ENCODE results near the gene ADAMTS9.

ADAMTS9 gene

DNA sequence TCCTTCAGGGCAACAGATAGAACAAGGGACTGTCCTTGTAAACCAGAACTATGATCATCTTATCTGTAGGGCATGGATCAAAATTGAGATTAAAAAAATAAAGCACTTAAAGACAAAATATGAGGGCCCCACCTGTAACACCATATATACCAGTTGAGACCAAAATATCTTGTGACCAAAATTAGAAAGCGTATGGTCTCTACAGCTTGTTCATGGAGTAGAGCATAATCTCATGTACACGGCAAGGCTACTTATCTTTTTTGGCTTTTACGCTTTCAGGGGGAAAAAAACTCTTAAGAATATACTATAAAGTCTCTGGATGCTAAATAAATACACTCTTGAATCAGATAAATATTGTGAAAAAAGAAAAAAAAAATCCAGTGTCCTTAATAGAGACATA, 49.3 kb downstream of the ADAMTS9 start:
- TF ChIP-seq, protein P1, sequence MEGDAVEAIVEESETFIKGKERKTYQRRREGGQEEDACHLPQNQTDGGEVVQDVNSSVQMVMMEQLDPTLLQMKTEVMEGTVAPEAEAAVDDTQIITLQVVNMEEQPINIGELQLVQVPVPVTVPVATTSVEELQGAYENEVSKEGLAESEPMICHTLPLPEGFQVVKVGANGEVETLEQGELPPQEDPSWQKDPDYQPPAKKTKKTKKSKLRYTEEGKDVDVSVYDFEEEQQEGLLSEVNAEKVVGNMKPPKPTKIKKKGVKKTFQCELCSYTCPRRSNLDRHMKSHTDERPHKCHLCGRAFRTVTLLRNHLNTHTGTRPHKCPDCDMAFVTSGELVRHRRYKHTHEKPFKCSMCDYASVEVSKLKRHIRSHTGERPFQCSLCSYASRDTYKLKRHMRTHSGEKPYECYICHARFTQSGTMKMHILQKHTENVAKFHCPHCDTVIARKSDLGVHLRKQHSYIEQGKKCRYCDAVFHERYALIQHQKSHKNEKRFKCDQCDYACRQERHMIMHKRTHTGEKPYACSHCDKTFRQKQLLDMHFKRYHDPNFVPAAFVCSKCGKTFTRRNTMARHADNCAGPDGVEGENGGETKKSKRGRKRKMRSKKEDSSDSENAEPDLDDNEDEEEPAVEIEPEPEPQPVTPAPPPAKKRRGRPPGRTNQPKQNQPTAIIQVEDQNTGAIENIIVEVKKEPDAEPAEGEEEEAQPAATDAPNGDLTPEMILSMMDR (IDR thresholded peaks at IDR 0.05; ENCODE audit: control insufficient read depth, extremely low read depth, insufficient read depth) = no peak
- DNase-seq (ENCODE audit: low read depth) = no peak
- no peak overlapping the region for H3K4me3 ChIP-seq (ENCODE audit: low read depth, low read length)

- DNase-seq (ENCODE audit: low read depth) = no peak
- no peak overlapping the region for H3K4me3 ChIP-seq (ENCODE audit: low read depth, low read length)
- TF ChIP-seq, protein P1 (IDR thresholded peaks at IDR 0.05; ENCODE audit: control insufficient read depth, extremely low read depth, insufficient read depth) = no peak
Observed at GRCh38 chr3:64634417-64634816, 53.4 kb downstream of the ADAMTS9 start.

GRCh38 chr3:64631951-64632350, 55.8 kb downstream of the ADAMTS9 start:
- no peak overlapping the region for H3K4me3 ChIP-seq (ENCODE audit: low read depth, low read length)
- DNase-seq (ENCODE audit: low read depth) = no peak
- TF ChIP-seq, protein P1 (IDR thresholded peaks at IDR 0.05; ENCODE audit: control insufficient read depth, extremely low read depth, insufficient read depth) = no peak

GRCh38 chr3:64627471-64628321, 60.1 kb downstream of the ADAMTS9 start:
- DNase-seq (ENCODE audit: low read depth) = peak; percentile 39
- H3K4me3 ChIP-seq (ENCODE audit: low read depth, low read length) = no peak overlapping the region
- TF ChIP-seq, protein P1 (IDR thresholded peaks at IDR 0.05; ENCODE audit: control insufficient read depth, extremely low read depth, insufficient read depth) = no peak

GRCh38 chr3:64627042-64627441, 60.8 kb downstream of the ADAMTS9 start:
- no peak for DNase-seq (ENCODE audit: low read depth)
- TF ChIP-seq, protein P1 (IDR thresholded peaks at IDR 0.05; ENCODE audit: control insufficient read depth, extremely low read depth, insufficient read depth) = no peak
- H3K4me3 ChIP-seq (ENCODE audit: low read depth, low read length) = no peak overlapping the region

- TF ChIP-seq, protein P1 (IDR thresholded peaks at IDR 0.05; ENCODE audit: control insufficient read depth, extremely low read depth, insufficient read depth) = no peak
- no peak for DNase-seq (ENCODE audit: low read depth)
- H3K4me3 ChIP-seq (ENCODE audit: low read depth, low read length) = no peak overlapping the region
Observed at GRCh38 chr3:64625381-64625780, 62.4 kb downstream of the ADAMTS9 start.

DNA sequence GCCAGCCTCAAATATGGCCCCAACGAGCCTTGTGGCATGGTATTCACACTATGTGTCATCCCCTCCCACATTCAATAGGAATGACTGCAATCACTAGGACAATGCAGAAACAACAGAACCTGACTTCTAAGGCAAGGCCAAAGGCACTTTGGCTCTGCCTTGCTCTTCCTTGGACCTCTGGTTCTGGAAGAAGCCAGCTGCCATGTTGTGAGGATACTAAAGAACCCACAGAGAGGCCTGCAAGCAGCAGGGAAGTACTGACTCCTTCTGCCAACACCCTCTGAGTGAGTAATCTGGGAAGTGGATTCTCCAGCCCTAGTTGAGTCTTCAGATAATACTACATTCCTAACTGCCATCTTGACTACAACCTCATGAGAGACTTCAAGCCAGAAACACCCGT, 64.7 kb downstream of the ADAMTS9 start:
- no peak for DNase-seq (ENCODE audit: low read depth)

More for the DNA sequence above, 64.7 kb downstream of the ADAMTS9 start:
- TF ChIP-seq, protein P1 (IDR thresholded peaks at IDR 0.05; ENCODE audit: control insufficient read depth, extremely low read depth, insufficient read depth) = no peak
- no peak overlapping the region for H3K4me3 ChIP-seq (ENCODE audit: low read depth, low read length)

All from LNCaP clone FGC (cell line).